DND-41 (cell line): ENCODE measurements around the gene MEIG1.
"Not testable (repeated sequence)": the region's sequence is repeated elsewhere in the genome, so short reads cannot be mapped to it uniquely, and the experiment has no call there.

Experiments
- EZH2 ChIP-seq: IDR thresholded peaks from 3 replicates; pipeline ENCODE4 v1.6.1; 2012; ENCODE audit warnings: borderline replicate concordance, low read depth, mild to moderate bottlenecking, moderate library complexity, low read length, inconsistent platforms; ENCODE audit not compliant: severe bottlenecking
- TF ChIP-seq, protein P1 (sequence below): IDR thresholded peaks from 2 replicates; pipeline ENCODE4 v1.5.1; 2012; ENCODE audit warnings: borderline replicate concordance, low read length, moderate library complexity, mild to moderate bottlenecking; ENCODE audit not compliant: poor library complexity, severe bottlenecking; ENCODE audit errors: extremely low read depth

DNA sequence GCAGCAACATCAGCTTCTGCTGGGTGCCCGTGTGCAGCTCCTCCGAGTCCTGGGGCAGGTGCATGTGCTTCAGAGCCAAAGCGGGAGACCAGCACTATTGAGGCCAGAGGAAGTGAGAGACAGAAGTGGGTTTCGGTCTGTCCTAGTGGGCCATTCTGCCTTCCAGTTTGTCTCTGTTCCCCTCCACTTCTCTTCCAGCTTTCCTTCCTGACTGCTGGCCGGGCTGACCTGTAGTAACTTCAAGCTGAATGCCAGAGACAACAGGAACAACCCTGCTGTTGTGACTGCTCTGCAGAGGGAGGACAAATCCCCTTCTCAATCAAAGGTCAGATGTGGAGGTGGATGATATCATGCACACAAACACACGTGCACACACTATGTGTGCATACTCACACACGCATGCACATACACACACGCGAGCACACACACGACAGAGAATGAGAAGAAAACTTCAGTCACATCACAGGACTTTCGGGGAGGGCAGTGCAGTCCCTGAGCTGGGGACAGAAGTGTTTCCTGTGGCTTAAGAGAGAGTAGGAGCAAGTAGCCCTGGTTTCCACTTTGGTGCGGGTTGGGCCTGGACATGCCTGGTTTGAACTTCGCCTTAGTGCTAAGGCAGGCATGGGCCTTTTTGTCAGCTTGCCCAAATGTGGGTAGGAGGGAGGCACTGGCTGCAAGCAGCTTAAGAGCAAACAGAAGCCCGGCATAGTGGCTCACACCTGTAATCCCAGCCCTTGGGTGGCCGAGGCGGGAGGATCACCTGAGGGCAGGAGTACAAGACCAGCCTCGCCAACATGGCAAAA lies 16.8 kb upstream of the MEIG1 start:
- TF ChIP-seq, protein P1, sequence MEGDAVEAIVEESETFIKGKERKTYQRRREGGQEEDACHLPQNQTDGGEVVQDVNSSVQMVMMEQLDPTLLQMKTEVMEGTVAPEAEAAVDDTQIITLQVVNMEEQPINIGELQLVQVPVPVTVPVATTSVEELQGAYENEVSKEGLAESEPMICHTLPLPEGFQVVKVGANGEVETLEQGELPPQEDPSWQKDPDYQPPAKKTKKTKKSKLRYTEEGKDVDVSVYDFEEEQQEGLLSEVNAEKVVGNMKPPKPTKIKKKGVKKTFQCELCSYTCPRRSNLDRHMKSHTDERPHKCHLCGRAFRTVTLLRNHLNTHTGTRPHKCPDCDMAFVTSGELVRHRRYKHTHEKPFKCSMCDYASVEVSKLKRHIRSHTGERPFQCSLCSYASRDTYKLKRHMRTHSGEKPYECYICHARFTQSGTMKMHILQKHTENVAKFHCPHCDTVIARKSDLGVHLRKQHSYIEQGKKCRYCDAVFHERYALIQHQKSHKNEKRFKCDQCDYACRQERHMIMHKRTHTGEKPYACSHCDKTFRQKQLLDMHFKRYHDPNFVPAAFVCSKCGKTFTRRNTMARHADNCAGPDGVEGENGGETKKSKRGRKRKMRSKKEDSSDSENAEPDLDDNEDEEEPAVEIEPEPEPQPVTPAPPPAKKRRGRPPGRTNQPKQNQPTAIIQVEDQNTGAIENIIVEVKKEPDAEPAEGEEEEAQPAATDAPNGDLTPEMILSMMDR, result not testable (repeated sequence)
- not testable (repeated sequence) for TF ChIP-seq EZH2
